Rectal smooth muscle tissue (tissue), 1 donor: ENCODE measurements around the gene RPL27A.

Experiments
- H3K27ac ChIP-seq: one replicate; pipeline ENCODE4 v1.7.0; 2013; ENCODE audit warnings: low read depth, low read length, inconsistent platforms
- H3K27me3 ChIP-seq: one replicate; pipeline ENCODE4 v1.7.0; 2013; ENCODE audit warnings: low read length; ENCODE audit not compliant: control insufficient read depth, insufficient read depth
- H3K36me3 ChIP-seq: one replicate; pipeline ENCODE4 v1.7.0; 2013; ENCODE audit warnings: low read length; ENCODE audit not compliant: control insufficient read depth, insufficient read depth
- H3K4me1 ChIP-seq: one replicate; pipeline ENCODE4 v1.7.0; 2013; ENCODE audit warnings: low read length; ENCODE audit not compliant: control insufficient read depth, insufficient read depth
- H3K4me3 ChIP-seq: one replicate; pipeline ENCODE4 v1.7.0; 2013; ENCODE audit warnings: low read length
- H3K9ac ChIP-seq: one replicate; pipeline ENCODE4 v1.7.0; 2013; ENCODE audit warnings: low read length

The RPL27A gene

DNA sequence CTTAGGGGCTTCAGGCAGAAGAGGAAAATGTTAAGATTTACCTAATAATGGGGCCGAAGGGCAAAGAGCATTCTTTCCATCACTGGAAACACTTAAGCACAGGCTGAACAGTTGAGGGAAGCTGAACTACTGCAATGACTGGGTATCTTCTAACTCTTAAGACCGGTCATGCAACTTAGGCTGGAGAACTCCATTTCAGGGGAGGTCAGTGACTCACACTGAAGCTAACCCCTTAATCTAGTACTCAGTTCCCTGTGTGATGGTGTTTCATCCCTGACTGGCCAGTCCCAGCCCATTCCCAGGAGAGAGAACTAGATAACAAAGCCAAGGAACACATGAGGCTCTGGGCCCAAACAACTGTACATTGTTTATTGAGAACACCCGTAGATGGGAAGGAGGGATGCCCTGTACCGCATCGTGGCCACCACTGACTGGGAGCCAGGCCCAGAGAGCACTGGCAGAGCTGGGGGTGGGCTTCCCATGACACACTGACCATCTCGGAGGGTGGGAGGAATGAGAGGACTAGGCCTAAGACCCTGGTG lies 10.5 kb downstream of the RPL27A start:
- no peak overlapping the region for H3K27ac ChIP-seq
- H3K4me3 ChIP-seq: no peak overlapping the region
- peaks cover 4% of the 10 kb centered on the region for H3K4me1 ChIP-seq
- peaks cover 35% of the 10 kb centered on the region for H3K36me3 ChIP-seq
- no peak overlapping the region for H3K9ac ChIP-seq
- H3K27me3 ChIP-seq: no peaks in the 10 kb centered on the region

DNA sequence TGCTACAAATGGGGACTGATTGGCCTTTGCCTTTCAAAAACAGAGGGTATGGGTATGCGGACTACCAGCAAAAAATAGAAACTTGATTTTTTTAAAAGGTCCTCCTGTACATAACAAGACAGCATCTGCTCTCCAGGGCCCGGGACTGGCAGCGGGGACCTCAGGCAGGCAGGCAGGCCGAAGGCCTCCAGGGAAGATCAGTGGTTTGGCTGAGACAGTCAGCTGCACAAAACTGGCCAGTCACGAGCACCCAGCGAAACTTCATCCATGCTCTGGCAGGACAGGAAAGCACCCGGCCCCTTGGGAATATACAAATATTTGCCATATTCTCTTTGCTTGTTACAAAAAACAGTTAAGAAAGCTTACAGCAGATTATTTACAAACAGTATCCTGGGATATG lies 11.0 kb downstream of the RPL27A start:
- H3K36me3 ChIP-seq: peaks cover 35% of the 10 kb centered on the region
- no peak overlapping the region for H3K9ac ChIP-seq
- H3K4me1 ChIP-seq: no peaks in the 10 kb centered on the region
- no peak overlapping the region for H3K27ac ChIP-seq
- no peak overlapping the region for H3K4me3 ChIP-seq
- H3K27me3 ChIP-seq: no peaks in the 10 kb centered on the region

DNA sequence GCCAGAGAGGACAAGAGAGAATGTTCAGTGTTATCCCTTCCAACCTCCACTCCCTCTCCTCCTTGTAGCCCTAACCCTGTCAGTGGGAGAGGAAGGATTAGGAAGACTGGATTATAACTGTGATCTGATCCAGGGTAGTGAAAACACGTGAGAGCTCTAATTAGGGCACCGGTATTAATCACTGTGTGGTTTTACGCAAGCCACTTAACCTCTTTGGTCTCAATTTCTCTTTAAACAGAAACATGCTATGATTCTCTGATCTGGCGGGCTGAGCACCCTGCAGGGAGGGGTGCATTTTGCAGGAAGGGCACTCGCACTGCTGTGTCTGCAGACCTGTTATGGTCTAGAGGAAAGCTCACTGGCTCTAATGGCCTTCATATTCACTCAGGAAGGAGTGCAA lies 11.5 kb downstream of the RPL27A start:
- Histone ChIP-seq H3K36me3 (peaks cover 35% of the 10 kb centered on the region), H3K4me1 (no peaks in the 10 kb centered on the region), H3K27me3 (no peaks in the 10 kb centered on the region), H3K4me3 (no peak overlapping the region), H3K9ac (no peak overlapping the region), H3K27ac (no peak overlapping the region)

DNA sequence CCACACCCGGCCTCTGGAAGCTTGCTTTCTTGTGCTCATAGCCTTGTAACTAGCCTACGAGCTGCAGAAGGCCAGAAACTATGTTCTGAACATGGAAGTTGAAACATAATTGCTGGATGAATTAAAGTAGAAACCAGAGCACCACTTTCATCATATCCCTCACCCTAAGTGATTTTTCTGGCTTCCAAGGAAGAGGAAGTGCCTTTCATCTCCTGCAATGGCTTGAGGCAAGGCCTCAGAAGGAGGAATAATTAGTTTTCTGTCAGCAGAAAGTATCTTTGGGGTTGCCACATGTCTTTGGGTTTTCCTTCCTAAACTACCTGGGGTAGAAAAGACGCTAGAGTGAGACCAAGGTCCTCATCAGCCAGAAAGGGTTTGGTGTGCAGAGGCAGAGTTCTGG lies 14.5 kb downstream of the RPL27A start:
- no peak overlapping the region for H3K27ac ChIP-seq
- no peaks in the 10 kb centered on the region for H3K4me1 ChIP-seq
- H3K27me3 ChIP-seq: no peaks in the 10 kb centered on the region
- peaks cover 40% of the 10 kb centered on the region for H3K36me3 ChIP-seq
- H3K9ac ChIP-seq: no peak overlapping the region
- no peak overlapping the region for H3K4me3 ChIP-seq

DNA sequence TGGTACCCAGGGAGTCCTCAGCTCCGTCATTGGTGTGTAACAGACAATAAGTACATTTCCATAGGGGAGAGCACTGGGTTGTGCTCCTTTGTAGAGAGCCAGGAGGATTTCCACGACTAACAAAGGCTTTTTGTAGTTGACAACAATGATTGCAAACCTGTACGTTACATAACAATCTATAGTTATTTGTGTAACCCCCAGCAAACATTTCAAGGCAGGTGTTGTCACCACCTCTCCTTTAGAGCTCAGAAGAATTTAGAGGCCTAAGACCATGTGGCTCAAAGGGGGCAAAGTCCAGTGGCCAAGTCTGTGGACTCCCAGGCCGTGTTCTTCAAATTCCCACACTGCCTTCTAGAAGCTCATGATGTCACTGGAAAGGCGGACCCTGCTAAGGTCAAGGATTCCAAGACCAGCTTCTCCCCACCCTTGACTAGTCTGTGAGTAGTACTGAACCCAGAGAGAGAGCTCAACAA lies 15.8 kb downstream of the RPL27A start:
- Histone ChIP-seq H3K27ac (no peak overlapping the region), H3K9ac (no peak overlapping the region), H3K36me3 (peaks cover 38% of the 10 kb centered on the region), H3K27me3 (no peaks in the 10 kb centered on the region), H3K4me3 (no peak overlapping the region), H3K4me1 (no peaks in the 10 kb centered on the region)

DNA sequence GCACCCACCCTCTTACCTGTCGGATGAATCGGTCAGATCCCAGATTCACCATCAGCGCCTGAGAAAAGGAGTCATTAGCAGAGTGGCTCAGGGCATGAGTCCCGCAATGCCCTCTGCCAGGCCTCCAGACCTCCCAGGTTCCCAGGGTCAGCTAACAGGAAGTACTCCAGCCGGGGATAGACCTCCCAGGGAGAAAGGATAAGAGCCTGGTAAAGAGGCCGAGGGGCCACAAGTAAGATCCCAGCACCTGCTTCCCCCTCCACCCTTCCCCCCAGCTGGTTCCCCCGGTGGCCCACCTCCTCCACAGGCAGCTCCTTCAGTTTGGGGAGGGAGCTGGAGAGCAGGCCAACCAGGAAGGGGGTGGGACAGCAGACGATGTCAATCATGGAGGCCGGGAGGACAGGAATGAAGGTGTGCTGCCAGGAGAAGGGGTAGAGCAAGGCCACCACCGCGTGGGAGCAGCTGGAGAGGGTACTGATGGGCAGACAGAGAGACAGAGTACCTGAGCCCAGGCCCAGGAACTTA lies 16.4 kb downstream of the RPL27A start:
- H3K27ac ChIP-seq: peak overlapping the region; percentile 25
- H3K27me3 ChIP-seq: no peaks in the 10 kb centered on the region
- no peak overlapping the region for H3K9ac ChIP-seq
- H3K36me3 ChIP-seq: peaks cover 42% of the 10 kb centered on the region
- no peaks in the 10 kb centered on the region for H3K4me1 ChIP-seq
- H3K4me3 ChIP-seq: no peak overlapping the region

DNA sequence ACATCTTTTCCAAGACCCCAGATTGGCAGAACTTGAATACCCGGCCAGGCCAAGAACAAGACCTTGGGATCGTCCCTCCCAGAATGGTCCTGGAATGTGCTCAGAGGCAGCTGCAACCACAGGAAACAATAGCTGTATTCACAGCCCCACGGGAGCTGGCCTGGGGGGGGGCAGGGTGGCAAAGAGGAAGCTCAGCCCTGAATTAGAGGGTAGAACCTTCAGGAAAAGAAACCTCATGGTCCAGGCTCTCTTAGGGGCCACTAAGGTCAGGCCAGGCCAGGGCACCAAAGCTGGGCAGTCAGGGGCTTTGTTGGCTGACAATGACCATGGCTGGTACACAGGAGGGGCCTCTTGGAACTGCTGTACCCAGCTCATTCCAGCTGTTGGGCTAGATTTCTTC lies 17.3 kb downstream of the RPL27A start:
- Histone ChIP-seq H3K36me3 (peaks cover 39% of the 10 kb centered on the region), H3K27ac (peak overlapping the region; percentile 25), H3K4me1 (peaks cover under 1% of the 10 kb centered on the region), H3K27me3 (no peaks in the 10 kb centered on the region), H3K4me3 (no peak overlapping the region), H3K9ac (no peak overlapping the region)

DNA sequence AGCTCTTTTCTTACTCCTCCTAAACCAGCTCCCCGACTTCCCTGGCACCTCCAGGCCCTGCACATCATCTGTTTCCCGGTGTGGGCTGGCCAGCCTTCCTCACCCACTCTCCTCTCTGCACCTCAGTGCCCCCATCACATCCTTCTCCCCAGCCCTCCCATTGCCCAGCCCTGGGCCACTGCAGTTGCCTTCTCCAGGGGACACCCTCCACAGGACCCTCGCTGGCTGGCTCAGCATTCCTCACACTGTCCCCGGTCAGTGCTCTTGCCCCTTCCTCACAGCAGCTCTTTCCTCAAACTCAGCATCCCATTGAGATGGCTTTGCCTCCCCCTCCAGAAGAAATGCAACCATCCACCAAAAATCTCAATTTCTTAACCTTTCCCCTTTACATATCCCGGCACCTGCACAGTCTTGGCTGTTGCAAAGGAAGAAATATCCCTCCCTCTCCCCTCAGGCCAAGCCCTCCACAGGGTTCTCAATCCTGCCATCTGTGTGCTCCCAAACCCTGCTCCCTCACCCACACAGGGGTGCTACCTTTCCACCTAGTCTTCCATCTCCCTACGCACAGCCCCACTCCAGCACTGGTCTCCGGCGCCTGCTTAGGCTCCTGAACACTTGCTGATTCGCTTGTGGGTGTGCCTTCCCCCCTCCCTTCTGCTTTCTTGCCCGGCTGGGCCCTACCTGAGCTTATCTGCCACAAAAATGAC lies 19.5 kb downstream of the RPL27A start:
- no peaks in the 10 kb centered on the region for H3K27me3 ChIP-seq
- H3K9ac ChIP-seq: no peak overlapping the region
- H3K27ac ChIP-seq: peak overlapping the region; percentile 40
- H3K36me3 ChIP-seq: peaks cover 31% of the 10 kb centered on the region
- H3K4me3 ChIP-seq: no peak overlapping the region
- H3K4me1 ChIP-seq: peaks cover 10% of the 10 kb centered on the region

DNA sequence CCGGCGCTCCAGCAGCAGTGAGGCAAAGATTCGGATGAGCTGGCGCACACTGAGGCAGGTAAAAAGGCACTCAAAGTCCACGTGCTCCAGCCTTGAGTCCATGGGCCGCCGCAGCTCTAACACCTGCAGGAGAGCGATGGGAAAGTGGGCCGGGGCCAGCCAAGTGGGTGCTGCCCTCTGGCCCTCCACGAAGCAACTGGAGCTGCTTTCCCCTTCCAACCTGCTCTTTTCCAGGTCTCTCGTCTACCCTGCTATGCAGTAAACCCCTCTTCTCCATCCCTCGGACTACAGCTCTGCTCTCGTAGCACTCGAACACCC lies 20.0 kb downstream of the RPL27A start:
- Histone ChIP-seq H3K27ac (no peak overlapping the region), H3K36me3 (peaks cover 26% of the 10 kb centered on the region), H3K4me3 (no peak overlapping the region), H3K4me1 (peaks cover 15% of the 10 kb centered on the region), H3K27me3 (no peaks in the 10 kb centered on the region), H3K9ac (no peak overlapping the region)

DNA sequence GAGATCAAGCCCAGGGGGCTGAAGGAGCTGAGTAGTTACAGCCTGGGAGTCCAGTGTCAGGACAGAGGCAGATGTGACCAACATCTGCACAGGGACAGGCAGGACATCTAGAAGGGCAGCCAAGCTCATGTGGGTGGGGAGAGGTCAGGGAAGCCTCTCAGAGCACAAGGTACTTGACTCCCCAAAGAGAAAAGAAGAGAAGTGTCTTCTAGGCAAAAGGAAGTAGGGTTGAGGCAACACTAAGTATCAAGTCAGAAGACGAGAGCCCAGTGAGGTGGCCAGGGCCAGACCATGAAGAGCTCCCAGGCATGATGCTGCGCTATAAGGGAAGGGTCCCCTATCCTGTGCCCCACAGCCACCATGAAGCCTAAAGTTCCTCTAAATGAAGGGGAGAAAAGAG lies 21.5 kb downstream of the RPL27A start:
- Histone ChIP-seq H3K27ac (peak overlapping the region; percentile 5), H3K36me3 (peaks cover 26% of the 10 kb centered on the region), H3K4me1 (peaks cover 30% of the 10 kb centered on the region)

DNA sequence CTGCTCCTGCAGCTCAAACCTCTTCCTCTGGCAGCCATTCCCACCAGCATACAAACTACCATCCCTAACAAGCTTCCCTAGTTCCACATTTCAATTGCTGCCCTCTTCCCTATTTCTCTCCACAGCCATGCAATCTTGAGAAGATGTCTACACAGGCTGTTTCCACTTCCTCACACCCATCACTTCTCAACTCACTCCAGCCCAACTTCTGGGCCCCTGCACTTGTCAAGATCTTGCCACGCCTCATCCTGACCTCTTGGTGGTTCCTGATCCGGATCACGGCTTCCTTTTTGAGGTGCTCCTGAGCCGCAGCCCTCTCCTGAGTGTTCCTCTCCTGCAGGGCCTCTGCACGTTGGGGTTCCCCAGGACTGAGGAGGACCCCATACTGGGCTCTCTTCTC lies 22.6 kb downstream of the RPL27A start:
- H3K36me3 ChIP-seq: peaks cover 26% of the 10 kb centered on the region
- no peak overlapping the region for H3K4me3 ChIP-seq
- peaks cover 38% of the 10 kb centered on the region for H3K4me1 ChIP-seq
- no peaks in the 10 kb centered on the region for H3K27me3 ChIP-seq
- H3K9ac ChIP-seq: no peak overlapping the region
- peak overlapping the region; percentile 51 for H3K27ac ChIP-seq

More for the DNA sequence above, 21.5 kb downstream of the RPL27A start:
- no peak overlapping the region for H3K4me3 ChIP-seq
- H3K27me3 ChIP-seq: no peaks in the 10 kb centered on the region
- no peak overlapping the region for H3K9ac ChIP-seq

DNA sequence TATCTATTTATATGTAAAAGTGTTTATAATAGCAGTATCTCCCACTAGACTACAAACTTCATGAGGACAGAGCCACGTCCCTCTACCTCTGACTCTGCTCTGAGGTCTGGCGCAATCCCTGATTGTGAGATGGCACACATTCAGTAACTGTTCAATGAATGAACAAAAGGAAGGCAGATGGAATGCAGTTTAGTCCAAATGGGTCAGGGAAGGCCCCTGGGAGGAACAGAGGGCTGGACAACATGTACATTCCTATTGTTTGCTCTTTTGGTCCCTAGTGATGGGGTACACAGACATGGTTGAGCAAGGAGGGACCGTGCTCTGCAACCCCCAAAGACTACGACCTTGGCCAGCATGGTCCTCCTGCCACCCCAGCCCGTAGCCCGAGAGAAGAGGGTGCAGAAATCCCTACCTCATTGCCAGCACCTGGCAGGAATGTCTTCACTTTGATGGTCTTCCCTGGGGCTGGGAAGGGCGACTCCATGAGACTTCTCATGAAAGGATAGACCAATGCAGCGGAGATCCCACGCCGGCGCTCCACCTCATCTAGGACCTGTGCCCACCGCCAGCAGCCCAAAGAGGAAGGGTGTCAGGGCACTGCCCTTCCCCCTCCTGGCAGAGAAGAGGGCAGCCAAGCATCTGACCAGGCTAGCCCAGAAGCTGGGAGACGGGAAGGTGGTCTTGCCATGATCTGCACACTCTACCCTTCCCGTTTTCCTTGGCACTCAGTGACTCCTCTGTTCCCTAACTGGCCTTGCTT lies 24.3 kb downstream of the RPL27A start:
- H3K9ac ChIP-seq: no peak overlapping the region
- H3K4me3 ChIP-seq: no peak overlapping the region
- peak overlapping the region; percentile 98 for H3K27ac ChIP-seq
- no peaks in the 10 kb centered on the region for H3K27me3 ChIP-seq
- H3K4me1 ChIP-seq: peaks cover 38% of the 10 kb centered on the region
- H3K36me3 ChIP-seq: peaks cover 23% of the 10 kb centered on the region
